ENCODE measurements around the gene PPIL6.
"Not testable (repeated sequence)": the region's sequence is repeated elsewhere in the genome, so short reads cannot be mapped to it uniquely, and the experiment has no call there.

PPIL6 gene

DNA sequence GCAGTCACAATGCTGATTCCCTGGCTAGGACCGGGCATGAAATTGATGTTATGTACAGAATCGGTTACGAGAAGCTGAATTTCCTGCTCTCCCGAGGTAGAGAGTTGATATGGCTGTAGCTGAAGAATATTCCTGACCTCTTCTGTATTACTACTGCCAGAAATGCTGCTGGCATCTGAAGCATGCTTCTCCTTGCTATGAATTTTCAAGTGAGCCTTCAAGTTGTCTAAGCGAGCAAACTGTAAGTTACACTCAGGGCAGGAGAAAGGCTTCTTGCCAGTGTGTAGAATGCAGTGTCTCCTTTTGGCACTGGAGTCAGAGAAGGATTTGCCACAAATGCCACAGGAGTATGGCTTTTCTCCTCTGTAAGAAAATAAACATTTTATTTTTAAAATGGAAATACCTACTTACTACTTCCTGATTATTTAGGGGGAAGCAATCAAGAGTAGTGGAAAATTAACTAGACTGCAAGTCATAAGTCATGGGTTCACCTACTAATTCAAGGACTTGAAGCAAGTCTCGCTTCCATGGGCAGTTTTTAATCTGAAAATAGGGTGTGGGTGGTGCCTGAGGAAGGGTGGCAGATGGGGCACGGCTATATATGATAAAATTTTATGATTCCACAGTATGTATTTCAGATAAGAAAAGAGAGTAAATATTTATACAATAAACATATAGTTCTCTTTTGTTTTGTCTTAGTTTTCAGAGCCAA lies 25.9 kb upstream of the PPIL6 start:
- DNase-seq: no peak

DNA sequence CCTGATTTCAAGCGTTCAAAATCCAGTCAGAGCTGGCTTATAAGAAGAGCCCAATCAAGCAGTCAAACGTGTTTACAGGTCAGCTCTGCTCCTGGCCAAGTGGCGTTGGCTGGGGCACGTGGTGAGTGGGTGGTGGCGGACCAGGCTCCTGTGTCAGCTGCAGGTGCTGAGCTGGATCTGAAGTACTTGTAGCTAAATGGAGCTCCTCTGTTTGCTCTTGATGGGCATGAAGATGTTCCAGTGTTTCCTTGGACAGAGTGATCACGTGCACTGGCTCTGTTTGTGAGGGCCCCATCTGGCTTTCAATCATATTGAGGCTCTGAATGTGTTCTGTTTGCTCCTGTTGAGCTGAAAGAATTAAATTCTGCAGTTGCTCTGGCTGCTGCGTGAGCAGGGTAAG lies 25.3 kb upstream of the PPIL6 start:
- DNase-seq: no peak

DNA sequence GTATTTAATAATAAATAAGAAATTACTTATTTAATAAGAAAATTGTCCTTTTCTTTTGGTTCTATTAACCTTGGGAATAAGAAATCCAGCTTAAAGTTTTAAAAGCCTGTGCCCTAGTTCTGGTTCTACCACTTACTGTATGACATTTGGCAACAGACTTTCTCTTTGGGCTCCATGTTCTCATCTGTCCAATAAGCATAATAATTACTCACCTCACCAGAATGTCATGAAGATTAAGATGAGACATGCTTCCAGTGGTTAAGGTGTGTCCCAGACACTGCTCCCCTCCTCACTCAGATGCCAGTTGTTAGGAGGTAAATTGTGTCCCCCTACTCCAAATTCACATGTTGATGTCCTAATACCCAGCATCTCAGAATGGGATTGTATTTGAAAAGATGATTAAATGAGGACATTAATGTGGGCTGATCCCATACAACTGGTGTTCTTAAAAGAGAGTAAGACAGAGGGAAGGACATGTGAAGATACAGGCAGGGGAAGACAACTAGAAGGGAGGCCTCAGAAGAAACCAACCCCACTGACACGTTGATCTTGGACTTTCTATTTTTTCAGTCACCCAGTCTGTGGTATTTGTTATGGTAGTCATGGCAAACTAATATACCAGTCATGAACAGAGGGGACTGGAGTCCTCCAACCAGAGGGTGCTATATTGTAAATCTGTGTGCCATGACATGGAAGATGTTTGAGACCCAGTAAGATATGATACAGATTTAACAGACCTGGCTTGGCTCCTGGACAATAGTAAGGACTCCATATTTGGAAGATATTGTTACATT lies 21.5 kb upstream of the PPIL6 start:
- DNase-seq: no peak

DNA sequence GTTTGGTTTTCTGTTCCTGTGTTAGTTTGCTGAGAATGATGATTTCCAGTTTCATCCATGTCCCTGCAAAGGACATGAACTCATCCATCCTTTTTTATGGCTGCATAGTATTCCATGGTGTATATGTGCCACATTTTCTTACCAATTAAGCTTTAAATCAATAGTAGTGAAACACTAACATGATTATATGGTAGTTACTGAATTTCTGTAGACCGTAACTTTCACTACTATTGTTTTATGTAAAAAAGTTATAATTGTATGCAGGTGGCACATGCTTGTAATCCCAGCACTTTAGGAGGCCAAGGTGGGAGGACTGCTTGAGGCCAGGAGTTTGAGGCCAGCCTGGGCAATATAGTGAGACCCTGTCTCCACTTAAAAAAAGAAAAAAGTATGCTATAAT lies 20.8 kb upstream of the PPIL6 start:
- not testable (repeated sequence) for DNase-seq

DNA sequence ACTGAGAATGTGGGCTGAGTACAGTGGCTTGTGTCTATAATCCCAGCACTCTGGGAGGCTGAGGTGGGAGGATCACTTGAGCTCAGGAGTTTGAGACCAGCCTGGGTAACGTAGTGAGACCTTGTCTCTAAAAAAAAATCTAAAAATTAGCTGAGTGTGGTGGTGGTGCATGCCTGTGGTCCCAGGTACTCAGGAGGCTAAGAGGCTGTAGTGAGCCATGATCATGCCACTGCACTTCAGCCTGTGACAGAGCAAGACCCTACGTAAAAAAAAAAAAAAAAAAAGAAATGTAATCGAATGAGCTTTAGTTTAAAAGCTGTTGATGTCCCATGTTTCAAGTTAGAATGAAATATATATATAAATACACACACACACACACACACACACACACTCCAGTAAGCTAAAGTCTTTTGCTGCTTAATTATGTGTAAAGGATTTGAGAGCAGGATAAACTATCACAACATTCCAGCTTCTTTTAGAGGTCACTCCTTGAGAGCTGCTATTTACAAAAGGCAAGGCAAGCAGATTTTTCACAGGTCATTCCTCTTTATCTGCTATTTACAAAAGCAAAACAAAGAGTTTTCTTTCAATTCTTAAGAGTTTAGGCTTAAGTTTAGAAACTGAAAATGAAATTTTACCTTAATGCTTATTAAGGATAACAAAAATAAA lies 19.9 kb upstream of the PPIL6 start:
- DNase-seq: no peak

DNA sequence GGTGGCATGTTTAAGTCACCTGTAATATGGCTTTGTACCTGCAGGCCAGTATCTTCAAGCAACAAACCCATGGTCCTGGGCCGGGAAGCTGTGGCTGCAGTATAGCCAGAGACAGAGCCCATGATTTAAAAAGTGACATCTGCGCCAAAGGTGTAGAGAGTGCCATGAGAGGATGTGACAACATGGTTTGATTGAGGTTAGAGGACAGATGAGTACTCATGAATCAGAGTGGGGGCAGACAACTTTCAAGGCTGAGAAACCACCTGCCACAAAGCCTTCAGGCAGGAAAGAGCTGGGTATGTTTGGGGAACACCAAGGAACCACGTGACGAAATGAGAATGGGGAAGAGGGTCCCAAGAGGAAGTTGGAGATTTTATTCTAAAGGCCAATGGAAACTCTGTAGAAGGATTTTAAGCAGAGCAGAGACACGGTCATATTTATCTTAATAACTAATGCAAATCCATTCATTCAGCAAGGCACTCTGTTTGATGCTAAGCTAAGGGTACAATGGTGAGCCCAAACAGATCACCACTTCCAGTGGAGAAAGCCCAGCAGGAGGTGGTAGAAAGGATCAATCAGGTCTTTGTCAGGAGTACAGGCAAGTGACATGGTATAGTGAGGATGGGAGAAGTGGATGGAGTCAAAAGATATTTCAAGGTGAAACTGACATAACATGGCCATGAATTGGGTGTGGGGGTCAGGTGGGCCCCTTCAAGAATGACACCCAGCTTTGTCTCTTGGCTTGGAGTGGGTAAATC lies 18.5 kb upstream of the PPIL6 start:
- no peak for DNase-seq

GRCh38 chr6:109457562-109457996 lies 17.2 kb upstream of the PPIL6 start:
- no peak for DNase-seq

GRCh38 chr6:109456710-109457561 lies 16.5 kb upstream of the PPIL6 start:
- no peak for DNase-seq

- no peak for DNase-seq
Observed at GRCh38 chr6:109456111-109456583, 15.7 kb upstream of the PPIL6 start.

GRCh38 chr6:109455437-109456110 lies 15.1 kb upstream of the PPIL6 start, which contains the start of gene MICAL1:
MICAL1 (minus strand) TSS chr6:109455772; CDS start chr6:109454196, 1,576 bp downstream.
- DNase-seq: no peak

GRCh38 chr6:109454496-109455436 lies 14.3 kb upstream of the PPIL6 start:
- no peak for DNase-seq

- no peak for DNase-seq
Observed at GRCh38 chr6:109453594-109454495, 13.4 kb upstream of the PPIL6 start.

GRCh38 chr6:109453156-109453555 lies 12.7 kb upstream of the PPIL6 start:
- no peak for DNase-seq

GRCh38 chr6:109452181-109452580 lies 11.8 kb upstream of the PPIL6 start:
- DNase-seq: no peak

DNA sequence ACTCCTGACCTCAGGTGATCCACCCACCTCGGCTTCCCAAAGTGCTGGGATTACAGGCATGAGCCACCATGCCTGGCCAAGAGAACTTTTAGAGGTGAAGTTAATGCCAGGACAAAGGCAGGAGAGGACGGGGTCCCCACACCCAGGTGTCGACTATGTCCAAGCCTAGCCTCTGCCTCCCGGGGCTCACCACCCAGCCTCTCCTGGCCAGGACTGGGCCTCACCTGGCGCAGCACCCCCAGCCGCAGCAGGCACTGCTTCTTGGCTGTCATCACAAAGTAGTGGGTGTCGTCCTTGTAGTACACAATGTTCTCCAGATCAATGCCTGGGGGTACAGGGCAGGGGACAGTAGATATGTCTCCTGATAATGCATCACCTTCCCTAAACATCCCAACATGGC lies 10.9 kb upstream of the PPIL6 start:
- no peak for DNase-seq

DNA sequence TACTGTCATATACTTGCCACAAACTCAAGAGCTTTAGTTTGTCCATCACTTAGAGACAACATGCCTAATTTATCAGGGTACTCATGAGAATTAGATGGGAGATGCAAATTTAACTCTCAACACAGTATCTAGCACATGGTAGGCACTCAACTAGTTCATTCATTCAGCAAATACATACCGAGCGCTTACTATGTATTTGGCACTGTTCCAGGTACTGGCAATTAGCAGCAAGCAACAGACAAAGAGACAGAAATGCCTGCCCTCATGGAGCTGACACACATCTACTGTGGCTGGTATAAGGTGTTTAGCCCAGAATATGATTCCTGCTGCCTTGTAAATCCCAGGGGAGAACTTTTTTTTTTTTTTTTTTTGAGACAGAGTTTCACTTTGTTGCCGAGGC lies 10.4 kb upstream of the PPIL6 start:
- DNase-seq: no peak

GRCh38 chr6:109449795-109450673 lies 9.6 kb upstream of the PPIL6 start:
- no peak for DNase-seq

Data from cortex of kidney (tissue), 1 donor.